IMR-90 (cell line): ENCODE data around the gene ADGRG2. TPM values are rescaled to one million over a fixed set of nuclear protein-coding genes. Genes with fewer than 3 reads are reported as not detected.

Experiments
- ATAC-seq: fragments of 200-7000 bp; cut with Tn5 transposase; 2 replicates; pipeline ENCODE4 v1.9.1; 2020; ENCODE audit warnings: low read depth, mild to moderate bottlenecking, moderate library complexity
- BruUV-seq: library from RNA; stranded (reverse); fragments of 400-500 nt; replicated peaks from 2 replicates; lab custom pipeline; 2021; lab: Mats Ljungman, UMichigan
- CTCF ChIA-PET: fragments of 300-600 bp; formaldehyde crosslinking; extraction: SDS; loops from one replicate; lab custom pipeline; 2021; ENCODE audit warnings: antibody characterized with exemption; lab: Yijun Ruan, JAX
- POLR2A ChIA-PET: fragments of 300-600 bp; sonication (Branson Sonifier 250); formaldehyde crosslinking; loops from one replicate; lab custom pipeline; 2022; ENCODE audit warnings: antibody characterized with exemption; ENCODE audit not compliant: unreplicated experiment; lab: Charles Lee
- DNase-seq: peaks from one replicate; pipeline ENCODE4 v3.0.0; 2013
- H2AFZ ChIP-seq: replicated peaks from 2 replicates; pipeline ENCODE3; 2013; ENCODE audit warnings: low read length, mild to moderate bottlenecking; ENCODE audit not compliant: poor library complexity
- H2AK5ac ChIP-seq: 2 replicates; pipeline ENCODE4 v1.6.1; 2013; ENCODE audit warnings: low read depth, low read length, inconsistent platforms
- H2AK9ac ChIP-seq: replicated peaks from 2 replicates; pipeline ENCODE3; 2013; ENCODE audit warnings: mild to moderate bottlenecking, low read depth, low read length, moderate library complexity; ENCODE audit not compliant: poor library complexity
- H2BK120ac ChIP-seq: 2 replicates; pipeline ENCODE4 v1.6.1; 2013; ENCODE audit warnings: low read depth, low read length, inconsistent platforms
- H2BK15ac ChIP-seq: 3 replicates; pipeline ENCODE4 v1.6.1; 2013; ENCODE audit warnings: low read depth, low read length, inconsistent platforms
- H2BK20ac ChIP-seq: 2 replicates; pipeline ENCODE4 v1.6.1; 2013; ENCODE audit warnings: low read depth, mild to moderate bottlenecking, inconsistent platforms, low read length, moderate library complexity
- H2BK5ac ChIP-seq: 2 replicates; pipeline ENCODE4 v1.6.1; 2013; ENCODE audit warnings: mild to moderate bottlenecking, low read depth, low read length, inconsistent platforms; ENCODE audit not compliant: poor library complexity, severe bottlenecking
- H3K14ac ChIP-seq: replicated peaks from 2 replicates; pipeline ENCODE4 v1.6.1; 2013; ENCODE audit warnings: low read depth, low read length, inconsistent platforms
- H3K18ac ChIP-seq: 2 replicates; pipeline ENCODE4 v1.6.1; 2013; ENCODE audit warnings: low read depth, low read length, control low read depth
- H3K23ac ChIP-seq: 2 replicates; pipeline ENCODE4 v1.6.1; 2013; ENCODE audit warnings: low read depth, low read length, inconsistent platforms
- H3K27ac ChIP-seq: 2 replicates; pipeline ENCODE4 v1.5.1; 2013; ENCODE audit warnings: mild to moderate bottlenecking, control low read depth, low read length; ENCODE audit not compliant: insufficient read depth
- H3K27me3 ChIP-seq: 2 replicates; pipeline ENCODE4 v1.6.1; 2013; ENCODE audit warnings: low read length; ENCODE audit not compliant: control insufficient read depth, insufficient read depth
- H3K36me3 ChIP-seq: 2 replicates; pipeline ENCODE4 v1.6.1; 2013; ENCODE audit warnings: low read length, mixed read lengths; ENCODE audit not compliant: control insufficient read depth, insufficient read depth
- H3K4ac ChIP-seq: 2 replicates; pipeline ENCODE4 v1.6.1; 2013; ENCODE audit warnings: low read depth, low read length, inconsistent platforms
- H3K4me1 ChIP-seq: 2 replicates; pipeline ENCODE4 v1.6.1; 2013; ENCODE audit warnings: low read length, mixed read lengths; ENCODE audit not compliant: control insufficient read depth, insufficient read depth
- H3K4me2 ChIP-seq: 2 replicates; pipeline ENCODE4 v1.6.1; 2013; ENCODE audit warnings: low read depth, mild to moderate bottlenecking, control low read depth, low read length, moderate library complexity
- H3K4me3 ChIP-seq: 2 replicates; pipeline ENCODE4 v1.5.1; 2013; ENCODE audit warnings: low read depth, mild to moderate bottlenecking, control low read depth, low read length, moderate library complexity; ENCODE audit not compliant: insufficient read depth
- H3K56ac ChIP-seq: 2 replicates; pipeline ENCODE4 v1.6.1; 2013; ENCODE audit warnings: low read length, inconsistent platforms; ENCODE audit not compliant: insufficient read depth; ENCODE audit errors: extremely low read depth
- H3K79me1 ChIP-seq, 2 experiments: 2 replicates each; pipeline ENCODE4 v1.6.1; 2013; ENCODE audit warnings: low read length in 2 of 2, inconsistent platforms in 1 of 2, low read depth in 1 of 2
- H3K9ac ChIP-seq: 2 replicates; pipeline ENCODE4 v1.6.1; 2013; ENCODE audit warnings: low read depth, low read length, control low read depth
- H3K9me1 ChIP-seq: 2 replicates; pipeline ENCODE4 v1.6.1; 2013; ENCODE audit warnings: low read length, inconsistent platforms; ENCODE audit not compliant: insufficient read depth
- H3K9me3 ChIP-seq: 2 replicates; pipeline ENCODE4 v1.6.1; 2013; ENCODE audit warnings: low read length; ENCODE audit not compliant: control insufficient read depth, insufficient read depth
- H4K20me1 ChIP-seq: 2 replicates; pipeline ENCODE4 v1.6.1; 2013; ENCODE audit warnings: low read length, inconsistent platforms; ENCODE audit not compliant: insufficient read depth
- H4K5ac ChIP-seq: 2 replicates; pipeline ENCODE4 v1.6.1; 2013; ENCODE audit warnings: mild to moderate bottlenecking, low read depth, low read length, control low read depth
- H4K8ac ChIP-seq, 2 experiments: 2 replicates each; pipeline ENCODE4 v1.6.1; 2013; ENCODE audit warnings: low read depth in 2 of 2, low read length in 2 of 2, control low read depth in 1 of 2, inconsistent platforms in 1 of 2
- H4K91ac ChIP-seq: 2 replicates; pipeline ENCODE4 v1.6.1; 2013; ENCODE audit warnings: low read depth, low read length, inconsistent platforms; ENCODE audit not compliant: insufficient read depth
- BHLHE40 ChIP-seq: fragments of 150-350 bp; IDR thresholded peaks from 2 replicates; pipeline ENCODE4 v1.6.1; 2016; ENCODE audit warnings: mild to moderate bottlenecking, low read depth, low read length
- CEBPB ChIP-seq: IDR thresholded peaks from 2 replicates; pipeline ENCODE4 v1.6.1; 2012; ENCODE audit warnings: low read depth, low read length, improper control_type of control experiment
- CHD1 ChIP-seq: IDR thresholded peaks from 2 replicates; pipeline ENCODE4 v1.6.1; 2012; ENCODE audit warnings: low read depth, low read length, improper control_type of control experiment
- ELK1 ChIP-seq: fragments of 150-350 bp; IDR thresholded peaks from 2 replicates; pipeline ENCODE4 v1.6.1; 2016; ENCODE audit warnings: low read depth, mild to moderate bottlenecking, low read length, moderate library complexity, borderline replicate concordance
- FOS ChIP-seq: fragments of 150-350 bp; IDR thresholded peaks from 2 replicates; pipeline ENCODE4 v1.6.1; 2016; ENCODE audit warnings: low read depth, low read length
- MAFK ChIP-seq: IDR thresholded peaks from 2 replicates; pipeline ENCODE4 v1.6.1; 2012; ENCODE audit warnings: low read depth, low read length, improper control_type of control experiment
- MXI1 ChIP-seq: IDR thresholded peaks from 2 replicates; pipeline ENCODE4 v1.6.1; 2012; ENCODE audit warnings: low read depth, mild to moderate bottlenecking, low read length, moderate library complexity, borderline replicate concordance
- NFE2L2 ChIP-seq: fragments of 150-350 bp; IDR thresholded peaks from 2 replicates; pipeline ENCODE4 v1.6.1; 2016; ENCODE audit warnings: low read depth, mild to moderate bottlenecking, low read length
- RAD21 ChIP-seq: IDR thresholded peaks from 2 replicates; pipeline ENCODE4 v1.6.1; 2012; ENCODE audit warnings: low read length, improper control_type of control experiment
- RCOR1 ChIP-seq: IDR thresholded peaks from 2 replicates; pipeline ENCODE4 v1.6.1; 2012; ENCODE audit warnings: mild to moderate bottlenecking, low read length, improper control_type of control experiment; ENCODE audit not compliant: insufficient replicate concordance
- RFX5 ChIP-seq: IDR thresholded peaks from 2 replicates; pipeline ENCODE4 v1.8.0; 2012; ENCODE audit warnings: low read depth, mild to moderate bottlenecking, low read length, moderate library complexity
- SMC3 ChIP-seq: fragments of 150-350 bp; IDR thresholded peaks from 2 replicates; pipeline ENCODE4 v1.6.1; 2016; ENCODE audit warnings: low read depth, mild to moderate bottlenecking, antibody characterized with exemption, low read length, moderate library complexity
- USF2 ChIP-seq: fragments of 150-350 bp; IDR thresholded peaks from 2 replicates; pipeline ENCODE4 v1.6.1; 2017; ENCODE audit warnings: mild to moderate bottlenecking, antibody characterized with exemption, low read length, low read depth
- WGBS, 2 experiments: methylation state at CpG; one replicate each; pipeline versions ENCODE4 v1.1.5 to v1.1.7; 2013; ENCODE audit warnings: missing lambda C conversion rate in 2 of 2; ENCODE audit not compliant: insufficient read length in 1 of 2; ENCODE audit errors: extremely low coverage in 2 of 2; 5-methylcytosine and 5-hydroxymethylcytosine counted together
- dilution Hi-C: fragments of 300-500 bp; cut with HindIII; formaldehyde crosslinking; loops from one replicate; pipeline ENCODE4 v1.14.3; 2018; ENCODE audit warnings: low sequenced_read_pairs; ENCODE audit not compliant: unreplicated experiment
- in situ Hi-C: fragments of 300-500 bp; cut with MboI; formaldehyde crosslinking; loops from 3 replicates; pipeline ENCODE4 v1.14.3; 2019; ENCODE audit warnings: low sequenced_read_pairs, inconsistent platforms, mixed read lengths
- intact Hi-C: fragments of 100-400 bp; cut with micrococcal nuclease; formaldehyde crosslinking; loops from 2 replicates; pipeline ENCODE4 v1.10.0; 2022
- polyA plus RNA-seq, 3 experiments: library from polyadenylated mRNA; depleted of rRNA; stranded (reverse); fragments of >200 nt; gene quantifications; 2 replicates each; pipeline ENCODE4 v1.2.3, GENCODE V29; 2012; ENCODE audit warnings: low replicate concordance in 1 of 3
- total RNA-seq: library from RNA; depleted of rRNA; stranded (reverse); fragments of >200 nt; gene quantifications from 2 replicates; pipeline ENCODE4 v1.2.3, GENCODE V29; 2012
- TF ChIP-seq, protein P1 (sequence below): conservative IDR thresholded peaks from 2 replicates; pipeline ENCODE4 v1.5.1; 2012; ENCODE audit warnings: mild to moderate bottlenecking, low read depth, low read length, improper control_type of control experiment

ADGRG2 gene
- total and polyA plus RNA-seq, 2 of the 4 experiments (the other 2 are of a cell fraction): under 0.01 to 0.07 TPM

DNA sequence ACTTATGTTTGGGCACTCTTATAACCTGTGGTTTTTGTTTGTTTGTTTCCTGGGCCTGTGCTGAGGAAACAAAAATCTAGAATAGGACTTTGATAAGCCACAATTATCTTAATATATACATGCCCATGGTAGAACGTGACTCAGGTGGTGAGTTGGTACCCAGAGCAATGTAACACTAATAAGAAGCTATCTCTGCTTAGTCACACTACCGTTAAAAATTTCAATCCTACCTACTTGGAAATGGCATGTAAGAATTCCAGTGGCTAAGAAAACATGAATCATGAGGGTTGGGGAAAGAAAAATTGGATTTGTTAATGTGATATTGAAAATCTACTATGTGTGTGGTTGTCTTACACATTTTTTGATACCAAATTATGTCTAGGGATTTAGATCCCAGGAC, 30.5 kb upstream of the ADGRG2 start:
- Histone ChIP-seq H3K27me3 (no peaks in the 10 kb centered on the region), H3K4ac (no peak overlapping the region), H3K36me3 (no peaks in the 10 kb centered on the region), H3K4me3 (no peak overlapping the region), H2BK120ac (no peak overlapping the region), H2BK20ac (no peak overlapping the region), H2AK9ac (no peak overlapping the region), H3K14ac (no peak overlapping the region), H4K20me1 (no peaks in the 10 kb centered on the region), H3K79me1 (no peaks in the 10 kb centered on the region), H4K91ac (no peak overlapping the region), H2AFZ (no peak overlapping the region), H4K8ac (no peak overlapping the region), H4K5ac (no peak overlapping the region), H3K9me1 (no peaks in the 10 kb centered on the region), H3K9me3 (no peaks in the 10 kb centered on the region), H3K9ac (no peak overlapping the region), H2AK5ac (no peak overlapping the region), H3K23ac (no peak overlapping the region), H3K4me1 (no peaks in the 10 kb centered on the region), H3K18ac (no peak overlapping the region), H3K27ac (no peak overlapping the region), H3K56ac (no peak overlapping the region), H3K4me2 (no peak overlapping the region), H2BK15ac (no peak overlapping the region), H2BK5ac (no peak overlapping the region)
- in situ Hi-C loops (no loop called here), dilution Hi-C loops (no loop called here), intact Hi-C loops (no loop called here)
- POLR2A ChIA-PET: no interaction called here
- no CpG with 5 or more reads among the region's 2 CpGs for WGBS, 2 experiments
- TF ChIP-seq RFX5: no peak
- TF ChIP-seq RAD21: no peak
- no peak for TF ChIP-seq MXI1
- no peak for TF ChIP-seq ELK1
- no peak for TF ChIP-seq RCOR1
- TF ChIP-seq SMC3: no peak
- no peak for TF ChIP-seq FOS
- no peak for TF ChIP-seq CEBPB
- TF ChIP-seq, protein P1, sequence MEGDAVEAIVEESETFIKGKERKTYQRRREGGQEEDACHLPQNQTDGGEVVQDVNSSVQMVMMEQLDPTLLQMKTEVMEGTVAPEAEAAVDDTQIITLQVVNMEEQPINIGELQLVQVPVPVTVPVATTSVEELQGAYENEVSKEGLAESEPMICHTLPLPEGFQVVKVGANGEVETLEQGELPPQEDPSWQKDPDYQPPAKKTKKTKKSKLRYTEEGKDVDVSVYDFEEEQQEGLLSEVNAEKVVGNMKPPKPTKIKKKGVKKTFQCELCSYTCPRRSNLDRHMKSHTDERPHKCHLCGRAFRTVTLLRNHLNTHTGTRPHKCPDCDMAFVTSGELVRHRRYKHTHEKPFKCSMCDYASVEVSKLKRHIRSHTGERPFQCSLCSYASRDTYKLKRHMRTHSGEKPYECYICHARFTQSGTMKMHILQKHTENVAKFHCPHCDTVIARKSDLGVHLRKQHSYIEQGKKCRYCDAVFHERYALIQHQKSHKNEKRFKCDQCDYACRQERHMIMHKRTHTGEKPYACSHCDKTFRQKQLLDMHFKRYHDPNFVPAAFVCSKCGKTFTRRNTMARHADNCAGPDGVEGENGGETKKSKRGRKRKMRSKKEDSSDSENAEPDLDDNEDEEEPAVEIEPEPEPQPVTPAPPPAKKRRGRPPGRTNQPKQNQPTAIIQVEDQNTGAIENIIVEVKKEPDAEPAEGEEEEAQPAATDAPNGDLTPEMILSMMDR: no peak
- TF ChIP-seq NFE2L2: no peak
- TF ChIP-seq USF2: no peak
- TF ChIP-seq MAFK: no peak
- TF ChIP-seq CHD1: no peak
- no peak for TF ChIP-seq BHLHE40
- no TSS peak for BruUV-seq
- no peak for ATAC-seq
- peak; percentile 5 for DNase-seq
- CTCF ChIA-PET: no interaction called here
